Measurements from ENCODE around the gene RELN. TPM values are rescaled to one million over a fixed set of nuclear protein-coding genes. Genes with fewer than 3 reads are reported as not detected.

Gene RELN
- total RNA-seq, 1 experiment from 2014 or later = 59.0 TPM

DNA sequence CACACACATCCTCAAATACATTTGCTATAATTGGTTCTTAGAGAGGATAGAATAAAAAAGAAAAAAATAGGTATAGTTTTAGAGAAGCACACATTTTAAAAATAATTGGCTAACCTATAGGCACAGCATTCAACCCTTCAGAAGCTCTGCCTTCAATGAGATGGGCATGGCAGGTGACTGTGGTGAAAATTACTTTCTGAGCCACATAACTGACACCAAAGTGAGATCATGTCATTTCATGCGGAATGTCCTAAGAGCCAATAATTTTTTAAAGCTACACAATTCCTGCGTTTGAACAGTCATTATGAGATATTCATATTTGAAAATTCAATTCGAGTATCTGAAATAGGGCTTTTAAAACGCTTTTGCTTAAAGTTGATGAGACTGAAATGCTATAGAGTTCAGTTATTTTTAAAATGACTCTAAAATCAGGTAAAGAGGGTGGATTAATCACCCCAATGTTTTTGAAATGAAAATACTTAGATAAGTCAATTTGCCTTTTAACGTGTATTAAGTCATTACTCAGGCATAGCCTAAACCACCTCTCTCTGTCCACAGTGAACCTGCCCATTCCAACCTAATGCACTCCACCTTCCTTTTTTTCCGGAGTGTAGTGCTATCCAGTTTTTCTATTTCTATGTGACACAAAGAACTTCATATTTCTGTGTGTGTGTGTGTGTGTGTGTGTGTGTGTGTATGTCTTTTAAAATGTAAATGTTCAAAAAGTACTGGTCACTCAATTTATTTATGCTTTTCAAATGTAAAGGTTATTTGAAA lies 6.1 kb downstream of the RELN start:
- H3K9me3 ChIP-seq (replicated peaks) = no peaks in the 10 kb centered on the region
- H3K4me1 ChIP-seq = no peaks in the 10 kb centered on the region
- no peak for DNase-seq
- no peak overlapping the region for H3K4me3 ChIP-seq
- no peaks in the 10 kb centered on the region for H3K36me3 ChIP-seq
- peaks cover 3% of the 10 kb centered on the region for H3K27me3 ChIP-seq
- H3K27ac ChIP-seq = no peak overlapping the region

DNA sequence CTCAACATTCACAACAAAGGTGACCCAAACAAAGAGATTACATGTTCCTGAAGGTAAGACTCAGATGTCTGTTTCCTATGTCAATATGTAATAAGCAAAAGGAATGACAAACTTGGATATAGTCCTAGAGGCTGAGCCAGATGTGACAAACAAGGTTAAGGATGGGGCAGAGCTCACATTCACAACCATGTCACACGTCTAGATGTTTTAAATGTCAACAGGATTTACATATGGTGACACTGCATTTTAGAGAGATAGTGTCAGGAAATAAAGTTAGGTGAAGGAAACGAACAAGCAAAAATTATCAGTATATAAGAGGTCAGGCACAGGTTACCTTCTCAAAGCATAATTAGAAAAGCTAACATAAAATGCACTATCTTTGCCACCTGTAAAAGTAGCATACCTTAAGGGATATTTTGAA lies 8.4 kb downstream of the RELN start:
- Histone ChIP-seq H3K36me3 (no peaks in the 10 kb centered on the region), H3K9me3 (replicated peaks) (no peaks in the 10 kb centered on the region), H3K4me1 (no peaks in the 10 kb centered on the region), H3K27me3 (no peaks in the 10 kb centered on the region), H3K27ac (no peak overlapping the region), H3K4me3 (no peak overlapping the region)
- no peak for DNase-seq

DNA sequence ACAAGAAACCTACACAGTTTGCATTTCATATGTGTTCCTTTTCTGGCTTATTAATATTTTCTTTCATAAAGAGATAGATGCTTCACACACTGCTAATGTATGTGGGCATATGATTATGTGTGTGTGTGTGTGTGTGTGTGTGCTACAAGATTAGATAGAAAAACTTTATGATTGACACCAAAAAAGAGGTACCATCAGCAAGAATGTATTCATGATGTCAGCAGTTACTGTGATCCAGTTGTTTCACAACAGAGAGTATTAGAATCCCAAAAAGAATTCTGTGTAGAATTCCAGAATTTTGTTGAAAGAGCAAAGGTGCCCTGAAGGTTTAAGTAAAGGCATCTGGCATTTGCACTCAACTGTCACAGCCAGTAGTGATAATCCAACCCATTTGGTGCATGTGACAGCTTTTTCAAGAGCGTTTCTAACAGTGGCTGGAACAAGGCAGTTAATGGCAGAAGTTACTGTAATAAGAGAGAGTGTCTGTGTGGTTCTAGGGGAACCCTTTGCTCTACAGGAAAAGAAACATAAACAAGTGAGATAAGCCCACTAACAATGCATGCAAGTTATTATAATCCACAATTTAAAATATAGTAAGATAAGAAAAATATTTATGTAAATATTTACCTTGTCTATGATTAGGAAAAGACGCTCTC lies 16.6 kb downstream of the RELN start:
- no peaks in the 10 kb centered on the region for H3K4me1 ChIP-seq
- no peaks in the 10 kb centered on the region for H3K36me3 ChIP-seq
- DNase-seq = peak in 1 of 2 experiments; percentile 36
- no peaks in the 10 kb centered on the region for H3K9me3 ChIP-seq (replicated peaks)
- H3K4me3 ChIP-seq = no peak overlapping the region
- H3K27ac ChIP-seq = no peak overlapping the region
- H3K27me3 ChIP-seq = no peaks in the 10 kb centered on the region

DNA sequence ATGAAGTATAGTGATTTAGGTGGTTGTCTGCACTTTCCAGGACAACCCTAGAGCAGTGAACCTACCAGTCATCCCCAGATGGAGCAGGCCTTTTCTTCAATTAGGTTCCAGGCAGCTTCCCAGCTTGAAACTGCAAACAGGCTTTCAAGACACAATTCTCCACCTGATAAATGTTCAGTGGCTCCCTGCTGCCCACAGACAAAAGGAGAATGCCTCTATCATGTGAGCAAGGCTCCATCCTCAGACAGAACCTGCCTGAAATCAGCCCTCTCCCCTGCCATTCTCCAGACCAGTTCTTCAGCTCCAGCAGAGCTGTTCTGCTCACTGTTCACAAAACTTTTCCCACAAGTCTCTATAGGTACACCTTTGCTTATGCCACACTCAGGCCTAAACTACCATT lies 22.1 kb downstream of the RELN start:
- no peaks in the 10 kb centered on the region for H3K27me3 ChIP-seq
- no peaks in the 10 kb centered on the region for H3K4me1 ChIP-seq
- DNase-seq = no peak
- no peak overlapping the region for H3K27ac ChIP-seq
- no peak overlapping the region for H3K4me3 ChIP-seq
- no peaks in the 10 kb centered on the region for H3K36me3 ChIP-seq
- no peaks in the 10 kb centered on the region for H3K9me3 ChIP-seq (replicated peaks)

DNA sequence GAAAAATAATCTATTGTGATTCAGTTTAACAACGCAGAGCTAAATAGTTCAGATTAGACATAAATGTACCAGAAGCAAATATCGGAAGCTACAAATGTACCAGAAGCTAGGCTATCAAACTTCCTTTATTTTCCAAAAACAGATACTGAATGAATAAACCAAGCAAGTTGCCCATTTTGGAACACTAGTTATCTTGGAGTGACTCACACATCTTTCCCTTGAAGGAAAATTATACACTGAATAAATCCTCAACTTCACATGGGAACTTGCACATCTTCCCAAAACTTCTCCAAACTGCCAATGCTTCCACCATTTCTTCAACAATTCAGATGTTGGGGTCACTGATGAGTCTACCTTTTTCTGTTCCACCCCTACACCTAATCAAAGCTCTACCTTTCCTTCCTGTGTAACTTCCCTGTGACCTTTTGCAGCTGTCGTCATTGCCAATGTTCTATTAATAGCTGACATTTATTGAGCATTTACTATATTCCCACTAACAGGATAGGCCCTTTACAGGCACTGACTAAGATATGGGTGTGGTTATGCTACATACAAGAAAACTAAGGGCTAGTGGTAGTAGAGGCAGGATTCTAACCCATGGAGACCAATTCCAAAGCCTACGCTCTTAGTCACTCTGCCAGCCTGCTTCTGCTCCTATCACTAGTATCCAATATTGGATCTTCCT lies 22.7 kb downstream of the RELN start:
- Histone ChIP-seq H3K9me3 (replicated peaks) (no peaks in the 10 kb centered on the region), H3K27me3 (no peaks in the 10 kb centered on the region)

DNA sequence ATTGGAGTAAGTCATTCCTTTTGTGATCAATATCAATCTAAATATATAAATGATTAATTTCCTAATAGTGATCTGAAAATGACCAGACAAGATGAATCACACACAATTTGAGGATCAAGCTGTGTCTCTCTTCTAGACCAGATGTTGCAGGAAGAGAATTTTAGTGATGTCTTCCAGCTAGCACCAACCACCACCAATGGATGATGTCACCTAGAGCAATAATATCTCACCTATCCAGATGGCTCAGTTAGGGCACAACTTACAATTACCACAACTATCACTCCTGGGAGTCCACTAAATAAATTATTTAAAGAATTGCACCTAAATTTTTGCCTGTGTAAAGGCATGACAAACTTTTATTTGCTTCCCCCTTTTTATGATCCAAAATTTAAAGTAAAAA lies 25.2 kb downstream of the RELN start:
- no peak for DNase-seq
- no peaks in the 10 kb centered on the region for H3K4me1 ChIP-seq
- H3K4me3 ChIP-seq = no peak overlapping the region
- H3K27ac ChIP-seq = no peak overlapping the region
- H3K36me3 ChIP-seq = no peaks in the 10 kb centered on the region
- no peaks in the 10 kb centered on the region for H3K27me3 ChIP-seq
- no peaks in the 10 kb centered on the region for H3K9me3 ChIP-seq (replicated peaks)

More for the DNA sequence above, 22.7 kb downstream of the RELN start:
- DNase-seq = no peak
- Histone ChIP-seq H3K36me3 (no peaks in the 10 kb centered on the region), H3K27ac (no peak overlapping the region), H3K4me1 (no peaks in the 10 kb centered on the region), H3K4me3 (no peak overlapping the region)

DNA sequence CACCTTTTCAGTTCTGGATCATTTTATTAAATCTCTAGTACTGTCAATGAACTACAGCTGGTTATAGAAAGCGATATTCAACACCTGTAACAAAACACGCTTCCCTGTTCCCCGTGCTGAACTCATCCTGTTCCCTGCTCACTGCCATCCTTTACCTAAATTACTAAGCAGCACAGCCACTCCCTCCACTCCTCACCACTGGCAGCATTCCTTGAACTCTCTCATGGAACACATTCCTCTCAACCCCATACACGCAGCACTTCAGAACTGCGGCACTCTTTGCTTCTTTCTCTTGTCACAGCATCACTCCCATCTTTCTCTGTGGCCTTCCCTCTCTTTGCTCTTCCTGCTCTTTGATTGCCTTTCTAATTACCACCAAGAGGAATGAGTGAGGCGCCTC lies 27.4 kb downstream of the RELN start:
- Histone ChIP-seq H3K4me3 (no peak overlapping the region), H3K4me1 (no peaks in the 10 kb centered on the region), H3K9me3 (replicated peaks) (no peaks in the 10 kb centered on the region), H3K27me3 (no peaks in the 10 kb centered on the region), H3K36me3 (no peaks in the 10 kb centered on the region), H3K27ac (no peak overlapping the region)
- no peak for DNase-seq

DNA sequence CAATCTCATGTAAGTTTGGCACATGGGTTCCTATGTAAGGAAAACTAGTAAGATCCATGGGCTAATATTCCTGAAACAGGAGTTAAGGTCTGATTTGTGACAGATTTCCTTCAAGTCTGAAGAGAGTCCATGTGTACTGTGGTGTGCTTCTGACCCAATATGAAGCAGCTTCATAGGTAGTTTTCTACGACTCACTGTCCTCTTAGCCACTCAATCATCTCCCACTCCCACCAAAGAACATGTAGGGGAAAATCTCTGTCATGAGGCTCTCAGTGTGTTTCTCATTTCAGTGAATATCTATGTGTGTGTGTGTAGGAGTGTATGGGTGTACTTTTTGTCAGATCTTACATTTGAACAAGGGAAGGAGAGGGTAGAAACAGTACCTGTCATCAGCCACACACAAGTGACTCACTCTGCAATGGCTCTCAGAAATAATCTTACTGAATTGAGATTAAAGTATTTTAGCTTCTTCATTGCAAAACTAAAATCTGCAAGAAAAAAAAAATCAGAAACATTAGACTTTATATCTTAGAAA lies 31.1 kb downstream of the RELN start:
- no peak overlapping the region for H3K4me3 ChIP-seq
- H3K27me3 ChIP-seq = no peaks in the 10 kb centered on the region
- no peak for DNase-seq
- H3K9me3 ChIP-seq (replicated peaks) = no peaks in the 10 kb centered on the region
- no peaks in the 10 kb centered on the region for H3K4me1 ChIP-seq
- H3K36me3 ChIP-seq = no peaks in the 10 kb centered on the region
- no peak overlapping the region for H3K27ac ChIP-seq

DNA sequence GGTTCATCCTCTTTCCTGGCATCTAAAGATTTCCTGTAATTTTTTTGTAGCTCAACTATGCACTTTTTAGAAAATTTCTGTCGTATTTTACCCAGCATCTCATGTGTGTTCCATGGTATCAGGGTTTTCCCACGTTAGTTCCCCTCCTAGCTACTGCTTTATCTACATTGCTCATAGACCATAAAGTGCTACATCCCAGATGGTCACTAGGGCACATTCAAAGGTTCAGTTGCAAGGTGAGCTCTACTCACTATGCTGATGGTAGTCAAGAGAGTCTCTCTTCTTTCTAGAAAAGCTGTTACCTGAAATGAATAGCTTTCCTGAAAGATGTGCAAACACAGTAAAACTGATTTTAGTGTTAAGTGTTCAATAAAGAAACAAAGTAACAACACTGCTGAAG lies 33.5 kb downstream of the RELN start:
- DNase-seq = no peak
- no peaks in the 10 kb centered on the region for H3K36me3 ChIP-seq
- H3K27ac ChIP-seq = no peak overlapping the region
- no peak overlapping the region for H3K4me3 ChIP-seq
- H3K4me1 ChIP-seq = no peaks in the 10 kb centered on the region
- no peaks in the 10 kb centered on the region for H3K9me3 ChIP-seq (replicated peaks)
- H3K27me3 ChIP-seq = no peaks in the 10 kb centered on the region

DNA sequence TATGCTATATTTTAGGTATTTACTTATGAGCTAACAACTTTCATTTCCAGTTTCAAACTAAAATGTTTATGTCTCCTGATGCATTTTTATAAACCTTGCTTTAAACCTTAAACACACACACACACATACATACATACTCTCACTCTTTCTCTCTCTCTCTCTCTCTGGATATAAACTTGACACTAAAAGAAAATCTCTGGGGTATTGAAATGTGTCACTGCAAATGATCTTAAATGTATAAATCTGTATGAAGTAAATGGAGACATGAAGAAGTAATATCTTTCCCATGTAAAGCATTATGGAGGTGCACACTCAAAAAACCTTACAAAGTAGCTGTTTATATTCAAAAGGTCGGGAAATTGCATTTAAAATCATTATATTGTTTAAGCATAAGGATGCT lies 37.0 kb downstream of the RELN start:
- Histone ChIP-seq H3K4me3 (no peak overlapping the region), H3K4me1 (no peaks in the 10 kb centered on the region), H3K27me3 (no peaks in the 10 kb centered on the region), H3K36me3 (no peaks in the 10 kb centered on the region), H3K9me3 (replicated peaks) (no peaks in the 10 kb centered on the region), H3K27ac (no peak overlapping the region)
- DNase-seq = no peak

DNA sequence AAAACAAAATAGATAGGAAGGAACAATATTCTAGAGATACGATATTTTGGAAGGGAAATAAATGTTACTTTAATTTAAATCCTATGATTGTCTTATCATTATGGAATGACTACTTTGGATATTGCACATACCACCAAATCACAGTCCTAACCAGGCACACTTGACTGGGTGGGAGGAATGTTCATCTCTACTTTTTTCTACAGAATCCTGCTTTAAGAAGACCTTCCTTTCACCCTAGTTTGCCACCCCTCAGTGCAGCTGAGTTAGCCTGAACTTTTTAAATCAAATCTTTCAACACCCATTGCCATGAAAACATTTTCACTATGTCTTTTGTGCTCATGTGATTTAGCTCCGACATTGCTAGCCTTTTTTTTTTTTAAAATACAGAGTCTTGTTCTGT lies 38.1 kb downstream of the RELN start:
- Histone ChIP-seq H3K4me3 (no peak overlapping the region), H3K36me3 (no peaks in the 10 kb centered on the region), H3K27ac (no peak overlapping the region), H3K27me3 (no peaks in the 10 kb centered on the region), H3K4me1 (0 out of 2 replicates have a peak, but pooled peaks cover under 1% of the 10 kb centered on the region), H3K9me3 (replicated peaks) (no peaks in the 10 kb centered on the region)
- no peak for DNase-seq

DNA sequence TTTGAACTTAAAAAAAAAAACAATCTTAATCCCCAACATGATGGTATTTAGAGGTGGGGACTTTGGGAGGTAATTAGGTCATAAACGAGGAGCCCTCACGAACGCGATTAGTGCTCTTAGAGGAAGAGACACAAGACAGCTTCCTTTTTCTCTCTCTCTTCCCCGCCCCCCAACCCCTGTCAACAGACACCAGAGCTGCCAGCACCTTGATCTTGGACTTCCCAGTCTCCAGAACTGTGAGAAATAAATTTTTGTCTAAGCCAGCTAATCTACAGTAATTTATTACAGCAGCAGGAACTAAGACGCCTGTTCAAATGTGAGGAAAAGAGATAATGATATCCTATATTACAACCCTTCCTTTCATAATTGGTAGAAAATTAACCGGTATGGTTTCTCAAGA lies 40.1 kb downstream of the RELN start:
- no peaks in the 10 kb centered on the region for H3K9me3 ChIP-seq (replicated peaks)
- no peaks in the 10 kb centered on the region for H3K27me3 ChIP-seq
- no peaks in the 10 kb centered on the region for H3K36me3 ChIP-seq
- H3K4me3 ChIP-seq = no peak overlapping the region
- peaks cover 18% of the 10 kb centered on the region for H3K4me1 ChIP-seq
- H3K27ac ChIP-seq = no peak overlapping the region
- no peak for DNase-seq

DNA sequence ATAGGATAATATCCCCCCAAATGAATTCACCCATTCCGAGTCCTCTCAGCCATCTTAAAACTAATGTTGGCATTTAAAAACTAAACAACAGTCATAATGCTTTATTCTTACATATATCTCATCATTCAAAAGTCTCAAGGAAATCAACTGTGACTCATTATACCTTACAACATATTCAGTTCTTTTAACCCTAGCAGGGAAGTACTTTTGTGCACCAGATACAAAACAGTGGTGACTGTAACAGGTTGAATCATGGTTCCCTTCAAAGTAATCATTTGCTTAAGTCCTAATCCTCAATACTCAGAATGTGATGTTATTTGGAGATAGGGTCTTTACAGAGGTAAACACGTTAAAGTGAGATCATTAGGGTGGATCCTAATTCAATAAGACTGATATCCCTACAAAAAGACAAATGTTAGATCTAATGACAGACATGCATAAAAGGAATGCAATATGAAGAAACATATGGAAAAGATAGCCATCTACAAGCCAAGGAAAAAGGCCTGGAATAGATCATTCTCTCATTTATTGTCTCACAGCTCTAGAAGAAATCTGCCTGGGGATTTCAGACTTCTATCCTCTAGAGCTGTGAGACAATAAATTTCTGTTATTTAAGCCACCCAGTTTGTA lies 42.3 kb downstream of the RELN start:
- no peaks in the 10 kb centered on the region for H3K9me3 ChIP-seq (replicated peaks)
- DNase-seq = no peak
- H3K27ac ChIP-seq = no peak overlapping the region
- H3K36me3 ChIP-seq = no peaks in the 10 kb centered on the region
- no peaks in the 10 kb centered on the region for H3K27me3 ChIP-seq
- peaks cover 20% of the 10 kb centered on the region for H3K4me1 ChIP-seq
- H3K4me3 ChIP-seq = no peak overlapping the region

DNA sequence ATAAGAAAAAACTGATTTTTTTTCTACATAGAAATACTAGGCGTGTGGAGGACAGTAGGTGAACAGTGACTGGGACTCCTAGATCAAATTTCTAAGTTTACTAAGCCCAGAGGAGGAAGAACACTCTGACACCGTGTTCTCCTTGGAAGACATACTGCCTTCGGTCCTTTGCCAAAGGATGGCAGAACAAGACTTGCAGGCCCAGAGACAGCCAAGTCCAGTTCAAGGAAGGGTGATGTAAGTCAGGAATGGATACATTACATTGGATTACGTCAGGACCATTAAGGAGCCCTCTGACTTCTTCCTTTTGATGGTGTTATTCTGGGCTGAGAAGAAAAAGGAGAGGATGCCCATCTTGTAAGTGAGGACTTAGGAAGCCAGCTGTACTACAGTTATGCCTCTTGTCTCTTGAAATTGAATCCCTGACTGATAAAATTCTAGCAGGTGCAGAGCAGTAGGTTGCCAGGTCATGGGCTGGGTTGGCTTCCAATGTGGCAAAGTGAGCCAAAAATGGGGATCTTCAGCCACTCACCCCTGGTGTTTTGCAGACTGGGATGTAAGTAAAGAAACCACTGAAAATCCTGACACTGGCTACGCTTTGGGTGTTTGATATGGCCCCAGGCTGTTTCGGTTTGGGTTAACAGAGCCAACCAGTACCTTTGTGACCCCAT lies 45.1 kb downstream of the RELN start:
- H3K9me3 ChIP-seq (replicated peaks) = no peaks in the 10 kb centered on the region
- no peaks in the 10 kb centered on the region for H3K27me3 ChIP-seq
- no peak overlapping the region for H3K4me3 ChIP-seq
- DNase-seq = peak in 1 of 2 experiments; percentile 34
- H3K27ac ChIP-seq = no peak overlapping the region
- H3K36me3 ChIP-seq = no peaks in the 10 kb centered on the region
- peaks cover 20% of the 10 kb centered on the region for H3K4me1 ChIP-seq

Data from SJCRH30 (cell line).